ENCODE data around the gene VAPA. TPM values are rescaled to one million over a fixed set of nuclear protein-coding genes. Genes with fewer than 3 reads are reported as not detected.

The VAPA gene
- 146 to 184 TPM (median 168 TPM) in 5 replicates for total RNA-seq (2022; extraction: Qiagen RNA extraction)

GRCh38 chr18:9913526-9914333 lies at the start of gene VAPA:
Gene VAPA (plus strand): TSS chr18:9914016. CDS start chr18:9914257, 241 bp downstream.

DNA sequence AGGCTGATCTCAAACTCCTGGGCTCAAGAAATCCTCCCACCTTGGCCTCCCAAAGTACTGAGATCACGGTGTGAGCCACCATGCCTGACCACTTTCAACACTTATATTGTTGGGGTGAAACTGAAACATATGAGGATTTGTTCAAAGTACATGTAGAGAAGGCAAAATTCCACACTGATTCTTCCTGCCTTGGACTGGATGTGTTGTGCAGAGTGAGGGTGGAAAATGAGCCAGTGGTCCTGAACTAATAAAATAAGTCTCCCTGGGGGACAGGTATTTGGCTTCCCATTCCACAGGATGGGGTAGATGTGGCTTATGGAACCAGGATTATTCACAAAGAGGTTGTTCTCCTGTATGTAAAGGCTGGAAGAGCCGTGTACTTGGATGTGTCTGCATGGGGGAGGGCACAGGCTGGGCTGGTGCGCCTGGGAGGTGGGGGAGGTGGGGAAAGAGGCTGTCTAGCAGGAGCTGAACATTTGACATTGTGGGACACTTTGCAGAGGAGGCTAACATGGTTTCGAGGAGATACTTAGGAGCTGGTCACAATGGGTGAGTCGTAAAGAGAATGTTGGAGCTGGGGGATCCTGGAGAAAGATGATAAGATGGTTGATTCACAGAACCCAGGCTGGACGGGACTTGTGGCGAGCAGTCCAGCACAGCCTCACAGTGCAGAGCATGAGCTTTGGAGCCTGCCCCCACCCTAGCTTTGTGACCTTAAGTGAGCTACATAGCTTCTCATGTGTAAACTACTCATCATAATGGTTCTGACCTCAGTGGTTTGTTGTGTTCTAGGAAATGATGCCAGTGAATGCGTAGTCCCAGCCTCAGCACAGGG lies 28.4 kb upstream of the VAPA start, which contains the start of gene TXNDC2:
TSS of gene TXNDC2 (plus strand) at position 804 of the 835 bp plus-strand sequence. CDS start 708 bp downstream, outside the sequence.

Other genes with a start within 250 kb of the VAPA start
- 17.3 to 28.0 TPM (median 20.5 TPM) in 5 replicates for gene RAB31, start 205.7 kb upstream of the VAPA start, total RNA-seq (2022; extraction: Qiagen RNA extraction)
- gene TXNDC2, start 28.0 kb upstream of the VAPA start, total RNA-seq (2022; extraction: Qiagen RNA extraction) = 0.07 to 0.14 TPM (median 0.12 TPM) in 5 replicates